ENCODE data around the gene TNIK.

Gene TNIK

DNA sequence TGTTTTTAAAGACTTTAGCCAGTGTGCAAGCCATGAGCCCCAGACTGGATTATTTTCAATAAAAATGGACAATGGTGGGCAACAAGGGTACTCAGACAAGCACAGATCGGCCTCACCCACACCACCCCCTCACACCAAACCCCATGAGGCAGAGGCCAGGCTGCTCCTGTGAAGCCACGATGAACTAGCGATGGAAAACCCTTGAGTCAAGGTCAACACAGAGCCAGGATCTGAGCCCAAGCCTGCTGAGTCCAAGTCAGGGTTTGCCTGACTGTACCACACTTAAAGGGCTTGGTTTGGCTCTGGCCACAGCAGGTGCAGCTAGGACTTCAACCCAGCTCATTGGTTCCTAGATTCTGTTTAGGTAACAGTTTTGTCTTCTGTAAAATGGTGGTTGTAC is 302.2 kb downstream of the TNIK start:
- H3K4me3 Mint-ChIP-seq: no peak overlapping the region
- no peaks in the 10 kb centered on the region for H3K27me3 Mint-ChIP-seq
- H3K36me3 Mint-ChIP-seq (ENCODE audit: insufficient read depth): peaks cover 62% of the 10 kb centered on the region
- no peak overlapping the region for H3K27ac Mint-ChIP-seq
- DNase-seq (no peak), ATAC-seq (replicated peaks) (no peak)
- peaks cover 0 to 7% of the 10 kb centered on the region in 2 donors for H3K4me1 Mint-ChIP-seq (ENCODE audit: low read depth in 2 of 2)
- no peaks in the 10 kb centered on the region for H3K9me3 Mint-ChIP-seq

DNA sequence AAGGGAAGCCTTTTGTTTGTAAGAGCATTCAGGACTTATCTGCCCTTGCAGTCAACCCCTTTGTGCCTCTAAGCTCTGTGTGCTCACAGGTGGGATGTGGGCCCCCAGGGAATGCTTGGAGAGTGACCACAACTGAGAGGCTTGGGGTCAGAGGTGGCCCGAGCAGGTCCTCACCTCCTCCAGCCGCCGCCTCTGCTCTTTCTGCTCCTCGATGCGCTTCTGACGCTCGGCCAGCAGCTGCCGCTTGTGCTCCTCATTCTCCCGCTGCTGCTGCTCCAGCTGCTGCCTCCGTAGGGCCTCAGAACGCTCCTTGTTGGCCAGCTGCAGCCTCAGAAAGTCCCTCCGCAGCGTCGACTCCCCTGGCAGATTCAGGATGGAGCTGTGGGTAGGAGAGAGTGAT is 302.9 kb downstream of the TNIK start:
- H3K36me3 Mint-ChIP-seq (ENCODE audit: insufficient read depth): peaks cover 57% of the 10 kb centered on the region
- H3K9me3 Mint-ChIP-seq: no peaks in the 10 kb centered on the region
- no peaks in the 10 kb centered on the region for H3K27me3 Mint-ChIP-seq
- H3K4me3 Mint-ChIP-seq: no peak overlapping the region
- no peak for ATAC-seq (replicated peaks)
- H3K4me1 Mint-ChIP-seq (ENCODE audit: low read depth in 2 of 2): peaks cover 0 to 7% of the 10 kb centered on the region in 2 donors
- DNase-seq: no peak
- peak overlapping the region in 1 of 2 donors; percentile 59 for H3K27ac Mint-ChIP-seq

DNA sequence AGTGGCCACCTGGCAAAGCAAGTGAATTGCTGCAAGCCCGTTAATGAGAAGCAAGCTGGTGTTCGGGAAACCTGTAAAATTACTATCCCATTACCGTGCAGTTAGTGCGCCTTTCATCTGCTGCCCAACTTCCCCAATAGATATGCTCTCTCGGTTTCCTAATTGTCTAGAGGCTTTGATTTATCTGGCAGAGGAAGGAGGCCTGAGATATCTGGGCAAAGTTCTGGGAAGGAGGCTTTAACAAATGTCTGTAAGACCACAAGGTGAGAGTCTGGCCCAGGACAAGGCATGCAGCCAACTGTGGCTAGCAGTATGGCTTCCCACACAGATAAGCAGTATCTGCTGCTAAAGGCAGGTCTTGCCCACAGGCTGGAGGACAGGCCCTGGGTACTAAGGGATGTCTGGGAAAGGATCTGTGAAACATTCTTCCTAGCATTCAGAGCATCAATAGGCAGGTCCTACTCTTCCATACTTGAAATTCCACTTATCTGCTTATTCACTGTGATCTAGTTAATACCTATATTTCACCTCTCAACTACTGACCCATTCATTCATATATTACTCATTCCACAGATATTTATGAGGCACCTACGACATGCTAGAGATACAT is 303.7 kb downstream of the TNIK start:
- ATAC-seq (replicated peaks) (no peak), DNase-seq (no peak)
- peaks cover 56% of the 10 kb centered on the region for H3K36me3 Mint-ChIP-seq (ENCODE audit: insufficient read depth)
- no peak overlapping the region for H3K4me3 Mint-ChIP-seq
- peak overlapping the region in 1 of 2 donors; percentile 59 for H3K27ac Mint-ChIP-seq
- H3K27me3 Mint-ChIP-seq: no peaks in the 10 kb centered on the region
- peaks cover 0 to 7% of the 10 kb centered on the region in 2 donors for H3K4me1 Mint-ChIP-seq (ENCODE audit: low read depth in 2 of 2)
- H3K9me3 Mint-ChIP-seq: no peaks in the 10 kb centered on the region

DNA sequence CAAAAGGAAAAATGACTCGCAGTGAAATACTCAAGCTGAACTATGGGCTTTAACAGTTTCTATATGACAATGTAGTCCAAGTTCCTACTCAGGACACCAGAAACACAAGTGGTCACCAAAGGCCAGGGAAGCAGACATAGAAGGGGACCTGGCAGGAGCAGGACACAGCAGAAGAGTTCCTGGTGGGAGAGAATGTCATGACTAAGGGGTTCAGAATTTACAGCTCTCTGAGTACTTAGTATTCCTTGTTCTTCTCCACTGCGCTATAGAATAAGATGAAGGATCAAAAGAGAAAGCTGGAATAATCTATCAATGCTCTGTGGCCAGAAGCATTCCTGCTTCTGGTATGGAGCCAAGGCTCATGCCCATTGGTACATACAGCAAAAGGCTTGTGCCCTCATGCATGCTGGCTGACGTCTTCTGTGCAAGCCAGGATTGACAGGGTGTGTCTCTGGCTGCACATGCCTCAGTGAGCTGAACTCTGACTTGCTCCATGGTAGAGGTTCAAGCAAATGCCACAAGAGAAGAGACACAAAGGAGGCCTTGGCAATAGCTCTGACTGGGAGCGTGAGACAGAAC is 305.0 kb downstream of the TNIK start:
- Mint-ChIP-seq H3K36me3 (ENCODE audit: insufficient read depth) (peaks cover 45% of the 10 kb centered on the region), H3K4me1 (ENCODE audit: low read depth in 2 of 2) (peaks cover 0 to 7% of the 10 kb centered on the region in 2 donors), H3K9me3 (no peaks in the 10 kb centered on the region), H3K27ac (peak overlapping the region in 1 of 2 donors; percentile 72), H3K4me3 (no peak overlapping the region), H3K27me3 (no peaks in the 10 kb centered on the region)
- DNase-seq (no peak), ATAC-seq (replicated peaks) (no peak)

DNA sequence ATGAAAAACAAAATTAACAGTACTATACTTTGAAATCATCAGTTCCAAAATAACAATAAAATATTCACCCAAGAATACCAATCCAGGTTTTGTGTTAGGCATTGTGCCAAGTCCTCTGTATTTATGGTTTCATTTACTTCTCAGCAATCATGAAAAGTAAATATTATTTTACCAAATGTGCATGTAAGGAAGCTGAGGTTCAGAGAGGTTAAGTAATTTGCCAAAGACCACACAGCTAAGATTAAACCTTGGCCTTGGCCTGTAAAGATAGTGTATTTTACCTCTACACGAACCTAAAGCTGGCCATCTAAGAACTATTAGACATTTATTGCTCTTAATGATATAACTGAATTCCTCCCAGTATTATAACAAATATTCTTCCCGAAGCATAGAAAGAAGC is 309.3 kb downstream of the TNIK start:
- Mint-ChIP-seq H3K27me3 (no peaks in the 10 kb centered on the region), H3K36me3 (ENCODE audit: insufficient read depth) (peaks cover 23% of the 10 kb centered on the region), H3K27ac (peak overlapping the region in 1 of 2 donors; percentile 29), H3K4me3 (no peak overlapping the region), H3K4me1 (ENCODE audit: low read depth in 2 of 2) (peaks cover 5 to 9% of the 10 kb centered on the region in 2 donors), H3K9me3 (no peaks in the 10 kb centered on the region)
- no peak for DNase-seq
- no peak for ATAC-seq (replicated peaks)

DNA sequence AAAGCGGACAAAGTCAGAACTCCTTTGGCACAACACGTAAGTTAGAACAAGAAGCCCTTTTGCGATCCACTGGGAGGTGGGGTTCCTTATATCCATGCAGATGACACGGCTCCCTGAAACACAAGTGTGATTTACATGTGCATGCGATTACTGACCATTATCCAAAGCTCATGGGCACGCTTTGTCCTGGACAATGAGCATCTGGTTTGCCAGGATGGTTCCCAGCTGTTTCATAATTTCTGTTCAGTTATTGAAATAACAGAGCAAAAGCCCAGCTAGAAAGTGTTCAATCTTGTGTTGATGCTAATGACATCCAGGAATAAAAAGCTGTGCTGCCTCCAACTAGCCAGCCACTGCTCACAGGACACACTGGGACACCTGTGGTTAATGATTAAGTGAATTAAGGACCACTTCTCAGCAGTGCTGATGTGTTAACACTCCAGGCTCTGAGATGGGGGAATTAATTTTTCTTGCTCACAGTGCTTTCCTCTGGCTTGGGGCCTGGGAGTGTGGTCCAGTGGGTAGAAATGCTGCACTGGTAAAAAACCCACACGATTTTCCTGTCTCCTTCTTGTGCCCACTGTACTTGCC is 310.6 kb downstream of the TNIK start:
- no peak for ATAC-seq (replicated peaks)
- Mint-ChIP-seq H3K36me3 (ENCODE audit: insufficient read depth) (peaks cover 26% of the 10 kb centered on the region), H3K9me3 (no peaks in the 10 kb centered on the region), H3K4me3 (no peak overlapping the region), H3K4me1 (ENCODE audit: low read depth in 2 of 2) (peaks cover 0 to 10% of the 10 kb centered on the region in 2 donors), H3K27ac (no peak overlapping the region), H3K27me3 (no peaks in the 10 kb centered on the region)
- no peak for DNase-seq

DNA sequence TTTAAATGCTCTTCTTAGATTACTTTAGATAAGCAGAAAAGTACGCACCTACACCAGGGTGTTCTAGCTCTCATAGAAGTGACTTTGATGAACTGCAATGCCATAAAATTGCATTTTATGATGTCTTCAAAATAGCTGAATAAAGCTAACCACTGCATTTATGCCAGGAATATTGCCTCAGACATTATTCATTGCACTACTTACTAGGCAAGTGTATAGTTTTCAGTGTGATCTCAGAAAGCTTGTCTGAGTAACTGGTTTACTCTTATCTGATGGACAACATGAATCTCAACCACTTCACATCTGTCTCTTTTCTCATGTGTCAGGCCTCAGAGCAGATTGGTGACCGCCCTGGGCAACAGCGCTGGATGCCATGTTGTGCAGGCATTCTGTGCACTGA is 314.4 kb downstream of the TNIK start:
- DNase-seq (no peak), ATAC-seq (replicated peaks) (no peak)
- Mint-ChIP-seq H3K4me3 (no peak overlapping the region), H3K4me1 (ENCODE audit: low read depth in 2 of 2) (peaks cover 1 to 10% of the 10 kb centered on the region in 2 donors), H3K9me3 (no peaks in the 10 kb centered on the region), H3K36me3 (ENCODE audit: insufficient read depth) (peaks cover 21% of the 10 kb centered on the region), H3K27ac (no peak overlapping the region), H3K27me3 (no peaks in the 10 kb centered on the region)

DNA sequence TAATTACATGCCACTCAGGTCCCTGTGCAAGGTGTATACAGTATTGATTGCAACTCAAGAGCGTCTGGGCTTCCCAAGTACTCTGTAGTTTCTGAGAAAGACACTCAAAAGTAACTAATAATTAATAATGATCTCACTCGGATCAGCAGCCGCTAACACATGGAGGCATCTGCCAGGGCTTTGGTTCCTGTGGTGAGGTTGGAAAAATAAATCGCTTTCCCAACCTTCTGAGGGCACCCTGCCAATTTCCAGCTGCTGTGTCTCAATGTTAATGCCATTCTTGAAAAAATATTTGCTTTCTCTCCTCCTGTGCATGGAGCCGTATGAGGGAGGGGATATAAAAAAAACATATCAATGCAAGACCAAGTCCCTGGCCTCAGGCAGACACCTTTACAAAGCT is 317.2 kb downstream of the TNIK start:
- H3K4me1 Mint-ChIP-seq (ENCODE audit: low read depth in 2 of 2): peaks cover 1 to 9% of the 10 kb centered on the region in 2 donors
- peaks cover 33% of the 10 kb centered on the region for H3K36me3 Mint-ChIP-seq (ENCODE audit: insufficient read depth)
- no peak for DNase-seq
- H3K27me3 Mint-ChIP-seq: no peaks in the 10 kb centered on the region
- no peak for ATAC-seq (replicated peaks)
- H3K27ac Mint-ChIP-seq: no peak overlapping the region
- H3K4me3 Mint-ChIP-seq: no peak overlapping the region
- H3K9me3 Mint-ChIP-seq: no peaks in the 10 kb centered on the region

DNA sequence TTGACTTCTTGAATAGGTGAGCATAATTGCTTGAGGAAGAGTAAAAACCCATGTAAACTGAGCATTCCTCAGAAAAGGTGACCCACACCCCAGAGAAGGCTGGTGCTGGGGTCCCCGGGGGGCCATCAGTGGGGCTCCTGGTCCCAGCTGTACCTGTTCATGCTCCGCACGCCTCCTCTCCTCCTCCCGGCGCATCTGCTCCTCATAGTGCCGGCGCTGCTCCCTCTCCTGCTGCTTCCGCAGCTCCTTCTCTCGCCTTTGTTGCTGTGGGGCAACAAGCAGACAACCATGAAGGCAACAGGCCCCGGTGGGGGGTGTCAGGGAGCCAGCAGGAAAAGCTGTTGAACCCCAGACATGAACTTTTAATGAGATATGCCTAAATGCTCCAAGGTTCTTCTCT is 320.0 kb downstream of the TNIK start:
- no peaks in the 10 kb centered on the region for H3K9me3 Mint-ChIP-seq
- H3K36me3 Mint-ChIP-seq (ENCODE audit: insufficient read depth): peaks cover 47% of the 10 kb centered on the region
- no peak overlapping the region for H3K4me3 Mint-ChIP-seq
- no peaks in the 10 kb centered on the region for H3K27me3 Mint-ChIP-seq
- DNase-seq: no peak
- H3K27ac Mint-ChIP-seq: peak overlapping the region; percentile 16 to 40
- no peak for ATAC-seq (replicated peaks)
- H3K4me1 Mint-ChIP-seq (ENCODE audit: low read depth in 2 of 2): peaks cover 0 to 1% of the 10 kb centered on the region in 2 donors

DNA sequence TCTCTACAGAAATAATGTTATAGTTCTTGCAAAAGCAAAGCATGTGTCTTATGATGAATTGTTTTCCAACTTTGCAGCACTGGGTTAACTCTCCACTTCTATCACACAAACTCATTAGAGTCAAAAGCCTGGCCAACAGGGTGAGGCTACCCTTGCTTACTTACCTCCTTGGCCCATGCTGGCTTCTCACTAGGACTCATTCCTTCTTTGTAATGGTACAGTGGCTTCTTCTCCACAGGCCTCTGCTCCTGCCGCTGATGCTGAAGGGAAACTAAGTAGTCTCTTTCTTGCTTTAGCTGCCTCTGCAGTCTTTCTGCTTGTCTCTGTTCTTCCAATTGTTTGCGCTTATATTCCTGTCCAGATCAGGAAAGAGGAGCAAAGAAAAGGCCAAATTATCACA is 322.2 kb downstream of the TNIK start:
- Mint-ChIP-seq H3K9me3 (no peaks in the 10 kb centered on the region), H3K27me3 (no peaks in the 10 kb centered on the region), H3K27ac (peak overlapping the region; percentile 10 to 42), H3K36me3 (ENCODE audit: insufficient read depth) (peaks cover 51% of the 10 kb centered on the region), H3K4me1 (ENCODE audit: low read depth in 2 of 2) (peaks cover 0 to 1% of the 10 kb centered on the region in 2 donors), H3K4me3 (no peak overlapping the region)
- no peak for ATAC-seq (replicated peaks)
- no peak for DNase-seq

DNA sequence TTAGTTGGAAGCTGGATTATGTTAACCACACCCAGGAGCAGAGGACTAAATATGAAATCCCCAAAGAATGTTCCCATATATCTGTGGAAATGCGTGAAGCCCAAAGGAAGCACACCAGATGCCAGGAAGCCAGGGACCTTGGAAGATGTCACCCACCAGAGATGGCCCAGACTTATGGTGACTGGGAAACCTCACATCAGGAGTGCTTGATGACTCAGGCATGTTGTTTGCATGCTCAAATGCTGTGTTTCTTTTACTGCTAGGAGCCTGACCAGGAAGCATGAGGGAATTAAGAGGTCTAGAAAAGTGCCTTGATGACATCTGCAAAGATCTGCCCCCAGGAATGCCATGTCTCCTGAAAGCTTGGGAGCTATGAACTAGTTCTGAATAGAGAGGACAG is 324.7 kb downstream of the TNIK start:
- H3K9me3 Mint-ChIP-seq: no peaks in the 10 kb centered on the region
- H3K27ac Mint-ChIP-seq: peak overlapping the region in 1 of 2 donors; percentile 22
- ATAC-seq (replicated peaks) (no peak), DNase-seq (no peak)
- no peak overlapping the region for H3K4me3 Mint-ChIP-seq
- peaks cover 48% of the 10 kb centered on the region for H3K36me3 Mint-ChIP-seq (ENCODE audit: insufficient read depth)
- H3K27me3 Mint-ChIP-seq: no peaks in the 10 kb centered on the region
- H3K4me1 Mint-ChIP-seq (ENCODE audit: low read depth in 2 of 2): no peaks in the 10 kb centered on the region

DNA sequence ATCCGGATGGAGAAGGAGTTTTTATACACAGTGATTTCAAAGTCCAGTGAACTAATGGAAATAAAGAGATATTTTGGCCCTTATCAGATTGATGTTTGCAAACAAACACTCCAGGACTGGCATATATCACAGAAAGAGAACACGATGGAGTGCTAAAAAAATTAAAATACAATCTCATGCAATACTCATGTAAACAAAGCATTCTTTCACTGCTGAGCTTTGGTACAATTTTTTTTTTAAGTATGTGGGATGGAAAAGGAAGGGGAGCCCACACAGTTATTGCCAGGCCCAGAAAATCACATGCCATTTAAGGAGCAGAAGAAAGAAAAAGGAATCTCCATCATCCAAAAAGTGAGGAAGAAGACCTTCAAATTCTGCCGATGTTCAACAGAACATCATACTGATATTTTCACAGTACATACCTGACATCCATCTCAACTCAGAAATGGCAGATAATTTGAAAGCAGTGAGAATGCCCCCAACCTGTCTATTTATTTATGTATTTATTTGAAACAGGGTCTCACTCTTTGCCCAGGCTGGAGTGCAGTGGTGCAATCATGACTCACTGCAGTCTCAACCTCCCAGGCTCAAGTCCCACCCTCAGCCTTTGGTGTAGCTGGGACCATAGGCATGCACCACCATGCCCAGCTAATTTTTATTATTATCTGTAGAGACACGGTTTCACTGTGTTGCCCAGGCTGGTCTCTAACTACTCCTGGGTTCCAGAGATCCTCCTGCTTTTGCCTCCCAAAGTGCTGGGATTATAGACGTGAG is 326.2 kb downstream of the TNIK start:
- Mint-ChIP-seq H3K4me3 (no peak overlapping the region), H3K27me3 (no peaks in the 10 kb centered on the region), H3K27ac (peak overlapping the region in 1 of 2 donors; percentile 26), H3K9me3 (no peaks in the 10 kb centered on the region), H3K36me3 (ENCODE audit: insufficient read depth) (peaks cover 38% of the 10 kb centered on the region), H3K4me1 (ENCODE audit: low read depth in 2 of 2) (no peaks in the 10 kb centered on the region)
- DNase-seq (no peak), ATAC-seq (replicated peaks) (no peak)

DNA sequence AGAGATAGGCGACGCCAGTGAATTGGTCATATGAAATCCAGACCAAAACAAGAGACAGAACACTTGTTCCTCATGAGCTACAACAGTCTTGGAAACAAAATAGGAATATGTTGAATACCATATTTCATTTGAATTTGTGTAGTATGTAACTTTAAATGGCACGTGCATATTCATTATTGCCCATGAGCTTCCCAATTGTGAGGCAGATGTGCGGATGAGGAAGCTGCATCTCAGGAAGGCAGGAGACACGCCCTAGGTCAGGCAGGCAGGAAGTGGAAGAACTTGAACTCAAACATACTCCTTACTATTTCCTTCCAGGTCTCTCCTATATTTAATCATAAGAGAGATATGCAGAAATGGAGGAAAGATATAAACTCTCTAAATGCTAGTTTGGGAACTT is 326.9 kb downstream of the TNIK start:
- DNase-seq (no peak), ATAC-seq (replicated peaks) (no peak)
- Mint-ChIP-seq H3K27me3 (no peaks in the 10 kb centered on the region), H3K4me3 (no peak overlapping the region), H3K4me1 (ENCODE audit: low read depth in 2 of 2) (no peaks in the 10 kb centered on the region), H3K36me3 (ENCODE audit: insufficient read depth) (peaks cover 42% of the 10 kb centered on the region), H3K27ac (peak overlapping the region in 1 of 2 donors; percentile 26), H3K9me3 (no peaks in the 10 kb centered on the region)

Measured in effector memory CD8-positive, alpha-beta T cell (primary cell).